H1 (cell line): ENCODE measurements around the gene PKN3. TPM values are rescaled to one million over a fixed set of nuclear protein-coding genes. Genes with fewer than 3 reads are reported as not detected.

ENCODE experiments used
- CTCF ChIA-PET: fragments of 300-600 bp; sonication (Branson Sonifier 250); formaldehyde crosslinking; loops from one replicate; lab custom pipeline; 2021; ENCODE audit not compliant: partially characterized antibody; lab: Charles Lee
- POLR2A ChIA-PET: fragments of 300-600 bp; sonication (Branson Sonifier 250); formaldehyde crosslinking; loops from one replicate; lab custom pipeline; 2021; ENCODE audit warnings: inconsistent platforms; ENCODE audit not compliant: partially characterized antibody; lab: Charles Lee
- DNase-seq, 2 experiments: peaks; one replicate each; pipeline versions ENCODE4 v3.0.0 to v3.0.0-alpha.2; 2010 to 2022; ENCODE audit warnings: low spot score in 2 of 2, low read depth in 1 of 2, mixed read lengths in 1 of 2
- FAIRE-seq: peaks from 2 replicates; lab custom pipeline; 2011; peaks lifted over from hg19 to GRCh38; lab: Jason Lieb, UNC
- H2AFZ ChIP-seq: 2 replicates; pipeline ENCODE4 v1.8.1; 2012; ENCODE audit warnings: low read length, inconsistent platforms
- H2AK5ac ChIP-seq: 2 replicates; pipeline ENCODE4 v1.6.1; 2013; ENCODE audit warnings: low read depth, low read length
- H2BK120ac ChIP-seq: replicated peaks from 2 replicates; pipeline ENCODE3; 2013; ENCODE audit warnings: low read depth, low read length, inconsistent platforms
- H2BK12ac ChIP-seq: 2 replicates; pipeline ENCODE4 v1.6.1; 2013; ENCODE audit warnings: low read depth, low read length
- H2BK15ac ChIP-seq: 2 replicates; pipeline ENCODE4 v1.6.1; 2013; ENCODE audit warnings: low read length
- H2BK20ac ChIP-seq: 2 replicates; pipeline ENCODE4 v1.6.1; 2013; ENCODE audit warnings: low read length
- H2BK5ac ChIP-seq: 2 replicates; pipeline ENCODE4 v1.6.1; 2013; ENCODE audit warnings: low read depth, low read length
- H3K14ac ChIP-seq: 2 replicates; pipeline ENCODE4 v1.6.1; 2013; ENCODE audit warnings: inconsistent platforms; ENCODE audit not compliant: insufficient read length
- H3K18ac ChIP-seq: 2 replicates; pipeline ENCODE4 v1.6.1; 2013; ENCODE audit warnings: low read length; ENCODE audit errors: extremely low read depth
- H3K23ac ChIP-seq: 2 replicates; pipeline ENCODE4 v1.6.1; 2013; ENCODE audit warnings: inconsistent platforms; ENCODE audit not compliant: insufficient read length
- H3K23me2 ChIP-seq: 2 replicates; pipeline ENCODE4 v1.6.1; 2013; ENCODE audit warnings: low read depth, low read length
- H3K27ac ChIP-seq: 2 replicates; pipeline ENCODE4 v1.6.1; 2011; ENCODE audit warnings: low read depth, low read length, inconsistent platforms
- H3K27me3 ChIP-seq, 4 experiments: replicated peaks in 1 of 4; 1 replicate in 1 of 4; 2 replicates in 3 of 4; pipeline versions ENCODE4 v1.6.1 to v1.8.1; 2011 to 2013; ENCODE audit warnings: low read length in 3 of 4, mild to moderate bottlenecking in 3 of 4, inconsistent platforms in 2 of 4, mixed read lengths in 2 of 4, moderate library complexity in 1 of 4; ENCODE audit not compliant: control insufficient read depth in 3 of 4, insufficient read depth in 3 of 4; ENCODE audit errors: extremely low read depth in 1 of 4
- H3K36me3 ChIP-seq, 4 experiments: 2 replicates each; pipeline versions ENCODE4 v1.6.1 to v1.8.1; 2011 to 2013; ENCODE audit warnings: mild to moderate bottlenecking in 4 of 4, low read length in 3 of 4, moderate library complexity in 2 of 4, control low read depth in 1 of 4, inconsistent platforms in 1 of 4; ENCODE audit not compliant: insufficient read depth in 4 of 4, control insufficient read depth in 2 of 4
- H3K4ac ChIP-seq: replicated peaks from 2 replicates; pipeline ENCODE3; 2013; ENCODE audit warnings: low read length, low read depth, mixed read lengths, inconsistent platforms; ENCODE audit not compliant: insufficient read length
- H3K4me1 ChIP-seq, 4 experiments: replicated peaks in 1 of 4; 1 replicate in 1 of 4; 2 replicates in 3 of 4; pipeline versions ENCODE4 v1.6.1 to v1.8.1; 2011 to 2013; ENCODE audit warnings: low read length in 3 of 4, inconsistent platforms in 2 of 4, mixed read lengths in 1 of 4; ENCODE audit not compliant: insufficient read depth in 4 of 4, control insufficient read depth in 3 of 4
- H3K4me2 ChIP-seq, 2 experiments: 2 replicates each; pipeline versions ENCODE4 v1.6.1 to v1.8.1; 2011 to 2013; ENCODE audit warnings: low read depth in 2 of 2, low read length in 2 of 2, control low read depth in 1 of 2, inconsistent platforms in 1 of 2, mild to moderate bottlenecking in 1 of 2; ENCODE audit not compliant: insufficient read depth in 1 of 2
- H3K4me3 ChIP-seq, 4 experiments: fragments of 200-600, 300-600 bp in 1 of 4; sonication (generic), shearing (Covaris generic), sonication (Bioruptor Twin) in 1 of 4; 2 replicates each; pipeline versions ENCODE4 v1.5.1 to v1.8.1; 2011 to 2016; ENCODE audit warnings: low read length in 4 of 4, low read depth in 3 of 4, control low read depth in 2 of 4, inconsistent platforms in 2 of 4, mild to moderate bottlenecking in 2 of 4, mixed read lengths in 1 of 4, moderate library complexity in 1 of 4; ENCODE audit not compliant: insufficient read depth in 2 of 4; ENCODE audit errors: extremely low read depth in 1 of 4
- H3K56ac ChIP-seq: replicated peaks from 2 replicates; pipeline ENCODE3; 2013; ENCODE audit warnings: low read depth, mild to moderate bottlenecking, mixed read lengths, low read length, inconsistent platforms; ENCODE audit not compliant: insufficient read length
- H3K79me1 ChIP-seq: 2 replicates; pipeline ENCODE4 v1.6.1; 2013; ENCODE audit warnings: low read depth, low read length, control low read depth
- H3K79me2 ChIP-seq, 2 experiments: 2 replicates each; pipeline versions ENCODE4 v1.6.1 to v1.8.1; 2012 to 2013; ENCODE audit warnings: low read length in 2 of 2, mild to moderate bottlenecking in 2 of 2, inconsistent platforms in 1 of 2; ENCODE audit not compliant: insufficient read depth in 2 of 2, control insufficient read depth in 1 of 2
- H3K9ac ChIP-seq, 4 experiments: replicated peaks in 1 of 4; 1 replicate in 1 of 4; 2 replicates in 3 of 4; pipeline versions ENCODE4 v1.6.1 to v1.8.1; 2011 to 2013; ENCODE audit warnings: low read depth in 3 of 4, low read length in 3 of 4, control low read depth in 2 of 4, mild to moderate bottlenecking in 2 of 4, moderate library complexity in 2 of 4, inconsistent platforms in 1 of 4; ENCODE audit errors: extremely low read depth in 1 of 4
- H3K9me3 ChIP-seq, 2 experiments: 2 replicates each; pipeline versions ENCODE4 v1.6.1 to v1.8.1; 2012 to 2013; ENCODE audit warnings: mild to moderate bottlenecking in 2 of 2, moderate library complexity in 2 of 2, control low read depth in 1 of 2, inconsistent platforms in 1 of 2, low read depth in 1 of 2, low read length in 1 of 2, mixed read lengths in 1 of 2; ENCODE audit not compliant: insufficient read depth in 2 of 2
- H4K20me1 ChIP-seq, 2 experiments: replicated peaks in 1 of 2; 2 replicates each; pipeline versions ENCODE3 to v1.8.1; 2011 to 2013; ENCODE audit warnings: inconsistent platforms in 2 of 2, low read length in 2 of 2, mild to moderate bottlenecking in 1 of 2; ENCODE audit not compliant: insufficient read depth in 2 of 2, control insufficient read depth in 1 of 2
- H4K5ac ChIP-seq: 2 replicates; pipeline ENCODE4 v1.6.1; 2013; ENCODE audit warnings: low read length, low read depth, mixed read lengths, inconsistent platforms; ENCODE audit not compliant: insufficient read length
- H4K8ac ChIP-seq: 2 replicates; pipeline ENCODE4 v1.8.0; 2013; ENCODE audit warnings: mild to moderate bottlenecking, moderate library complexity, low read length, inconsistent platforms; ENCODE audit not compliant: insufficient read depth; ENCODE audit errors: extremely low read depth
- H4K91ac ChIP-seq: replicated peaks from 2 replicates; pipeline ENCODE3; 2013; ENCODE audit warnings: low read length, mixed read lengths, inconsistent platforms; ENCODE audit not compliant: insufficient read length
- RAD21 ChIP-seq, 2 experiments: IDR thresholded peaks in 1 of 2; conservative IDR thresholded peaks in 1 of 2; 2 replicates each; pipeline ENCODE4 v1.6.1; 2011; ENCODE audit warnings: low read depth in 2 of 2, low read length in 2 of 2, improper control_type of control experiment in 1 of 2, inconsistent platforms in 1 of 2, mild to moderate bottlenecking in 1 of 2, moderate library complexity in 1 of 2
- YY1 ChIP-seq: IDR thresholded peaks from 2 replicates; pipeline ENCODE4 v1.6.1; 2011; ENCODE audit warnings: low read depth, mild to moderate bottlenecking, low read length
- WGBS, 2 experiments: shearing (Covaris generic) in 1 of 2; methylation state at CpG; one replicate each; pipeline versions ENCODE4 v1.1.6 to v1.1.7; 2013 to 2015; ENCODE audit warnings: low lambda C conversion rate in 2 of 2, mixed read lengths in 2 of 2, inconsistent platforms in 1 of 2, low coverage in 1 of 2, missing lambda C conversion rate in 1 of 2; ENCODE audit not compliant: insufficient replicate concordance in 2 of 2, insufficient coverage in 1 of 2, insufficient read length in 1 of 2; ENCODE audit errors: extremely low coverage in 1 of 2, missing lambda C conversion rate in 1 of 2; 5-methylcytosine and 5-hydroxymethylcytosine counted together
- polyA plus RNA-seq, 7 experiments: library from polyadenylated mRNA; depleted of rRNA in 3 of 7; stranded (reverse) in 5 of 7; unstranded in 2 of 7; fragments of >200 nt in 5 of 7; fragments of 200-250 nt in 2 of 7; gene quantifications; 1 replicate in 5 of 7; 2 replicates in 1 of 7; 4 replicates in 1 of 7; pipeline versions ENCODE4 v1.2.1 to v1.2.3, GENCODE V29; 2011 to 2013; ENCODE audit warnings: missing spikeins in 2 of 7, mixed read lengths in 2 of 7
- total RNA-seq: library from RNA; stranded (reverse); fragmentation: NEBNext Ultra II Directional; extraction: Animal tissue kit (Norgen Biotek cat#: 25700); gene quantifications from 2 replicates; pipeline ENCODE4 v1.2.1, GENCODE V29; 2021
- TF ChIP-seq, protein P1 (sequence below), 3 experiments: IDR thresholded peaks; 1 replicate in 2 of 3; 2 replicates in 1 of 3; pipeline versions ENCODE4 v1.5.1 to v1.6.1; 2011; ENCODE audit warnings: low read length in 3 of 3, mild to moderate bottlenecking in 3 of 3, inconsistent platforms in 2 of 3, low read depth in 1 of 3, moderate library complexity in 1 of 3; ENCODE audit not compliant: insufficient read depth in 1 of 3; ENCODE audit errors: control extremely low read depth in 1 of 3

The PKN3 gene
- total and polyA plus RNA-seq, 2 of the 8 experiments (the other 6 are each of a cell fraction or from before 2014, with no cell fraction given), result 15.7 to 16.3 TPM

DNA sequence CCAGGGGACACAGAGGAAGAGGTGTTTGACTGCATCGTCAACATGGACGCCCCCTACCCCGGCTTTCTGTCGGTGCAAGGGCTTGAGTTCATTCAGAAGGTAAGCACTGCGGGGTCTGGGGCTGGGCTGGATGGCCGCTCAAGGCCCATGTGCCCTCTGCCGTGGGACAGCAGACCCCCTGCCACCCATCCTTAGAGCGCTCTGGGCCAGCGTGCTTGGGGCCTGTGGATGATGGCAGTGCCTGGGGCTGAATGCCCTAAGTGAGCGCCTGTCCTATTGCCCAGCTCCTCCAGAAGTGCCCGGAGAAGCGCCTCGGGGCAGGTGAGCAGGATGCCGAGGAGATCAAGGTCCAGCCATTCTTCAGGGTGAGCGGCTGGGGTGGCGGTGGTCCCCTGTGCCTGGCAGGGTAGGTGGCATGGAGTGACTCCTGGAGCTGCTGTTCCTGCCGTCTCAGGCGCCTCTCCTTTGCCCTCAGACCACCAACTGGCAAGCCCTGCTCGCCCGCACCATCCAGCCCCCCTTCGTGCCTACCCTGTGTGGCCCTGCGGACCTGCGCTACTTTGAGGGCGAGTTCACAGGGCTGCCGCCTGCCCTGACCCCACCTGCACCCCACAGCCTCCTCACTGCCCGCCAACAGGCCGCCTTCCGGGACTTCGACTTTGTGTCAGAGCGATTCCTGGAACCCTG is 17.8 kb downstream of the PKN3 start:
- no peak overlapping the region for H2BK20ac ChIP-seq
- no peak overlapping the region for H2AFZ ChIP-seq
- no peaks in the 10 kb centered on the region for H3K79me2 ChIP-seq
- no peak for DNase-seq
- H3K79me1 ChIP-seq, result peaks cover 3% of the 10 kb centered on the region; the same call in 1 of the 2 replicates
- H3K9ac ChIP-seq, result no peak overlapping the region
- no peak overlapping the region for H3K56ac ChIP-seq
- H2AK5ac ChIP-seq, result no peak overlapping the region
- POLR2A ChIA-PET, result interaction anchor here (1.0 to 13.5 kb wide), 3 partner anchors 11 to 74 kb away, joined by 3 to 133 read pairs (median 49); partner anchors contain the start of gene SET
- WGBS, 2 experiments, result 93% methylated on average over 26 of the region's 30 CpGs; no CpG with 5 or more reads in 1 of the 2 experiments
- H3K27ac ChIP-seq, result no peak overlapping the region
- no peak overlapping the region for H3K23ac ChIP-seq
- no peaks in the 10 kb centered on the region for H3K27me3 ChIP-seq
- H3K14ac ChIP-seq, result no peak overlapping the region
- TF ChIP-seq RAD21 (IDR thresholded peaks at IDR 0.05 in 1 of 2, conservative IDR thresholded peaks at IDR 0.05 in 1 of 2; ENCODE audit: low read depth in 2 of 2, low read length in 2 of 2) (peak; percentile 4 to 11; a peak in 2 of 4 replicates), YY1 (no peak)
- TF ChIP-seq, protein P1, sequence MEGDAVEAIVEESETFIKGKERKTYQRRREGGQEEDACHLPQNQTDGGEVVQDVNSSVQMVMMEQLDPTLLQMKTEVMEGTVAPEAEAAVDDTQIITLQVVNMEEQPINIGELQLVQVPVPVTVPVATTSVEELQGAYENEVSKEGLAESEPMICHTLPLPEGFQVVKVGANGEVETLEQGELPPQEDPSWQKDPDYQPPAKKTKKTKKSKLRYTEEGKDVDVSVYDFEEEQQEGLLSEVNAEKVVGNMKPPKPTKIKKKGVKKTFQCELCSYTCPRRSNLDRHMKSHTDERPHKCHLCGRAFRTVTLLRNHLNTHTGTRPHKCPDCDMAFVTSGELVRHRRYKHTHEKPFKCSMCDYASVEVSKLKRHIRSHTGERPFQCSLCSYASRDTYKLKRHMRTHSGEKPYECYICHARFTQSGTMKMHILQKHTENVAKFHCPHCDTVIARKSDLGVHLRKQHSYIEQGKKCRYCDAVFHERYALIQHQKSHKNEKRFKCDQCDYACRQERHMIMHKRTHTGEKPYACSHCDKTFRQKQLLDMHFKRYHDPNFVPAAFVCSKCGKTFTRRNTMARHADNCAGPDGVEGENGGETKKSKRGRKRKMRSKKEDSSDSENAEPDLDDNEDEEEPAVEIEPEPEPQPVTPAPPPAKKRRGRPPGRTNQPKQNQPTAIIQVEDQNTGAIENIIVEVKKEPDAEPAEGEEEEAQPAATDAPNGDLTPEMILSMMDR (IDR thresholded peaks at IDR 0.05; ENCODE audit: control extremely low read depth in 1 of 3, insufficient read depth in 1 of 3, low read depth in 1 of 3, low read length in 3 of 3), result peak in 1 of 3 experiments; percentile 11; a peak in 2 of 4 replicates
- TF ChIP-seq, all 59 proteins: peak for 2
- Histone ChIP-seq H2BK5ac (no peak overlapping the region), H3K4me1 (peaks cover 0 to 3% (median 0%) of the 10 kb centered on the region in 4 experiments; a peak in 3 of 7 replicates), H4K20me1 (peaks cover 0 to 2% of the 10 kb centered on the region in 2 experiments), H3K4me2 (no peak overlapping the region), H2BK15ac (no peak overlapping the region), H3K9me3 (no peaks in the 10 kb centered on the region), H3K36me3 (peaks cover 0 to 15% (median 10%) of the 10 kb centered on the region in 4 experiments; a peak in 4 of 8 replicates), H4K91ac (no peak overlapping the region), H3K4ac (no peak overlapping the region), H2BK12ac (no peak overlapping the region), H3K4me3 (no peak overlapping the region), H3K23me2 (peaks cover 4% of the 10 kb centered on the region), H2BK120ac (no peak overlapping the region), H3K18ac (no peak overlapping the region), H4K5ac (no peak overlapping the region), H4K8ac (no peak overlapping the region)
- no peak for FAIRE-seq
- CTCF ChIA-PET, result interaction anchor here (0.9 to 1.5 kb wide), 6 partner anchors 10 to 87 kb away, joined by 3 to 5 read pairs (median 4); no protein-coding TSS in a partner anchor
